Activated CD4-positive, alpha-beta T cell treated with anti-CD3 and anti-CD28 coated beads, Interleukin-2, amount 10 ng/mL, durations not matched to agents 7 days and 5 days (primary cell): ENCODE measurements around the gene IGFBP1. TPM values are rescaled to one million over a fixed set of nuclear protein-coding genes. Genes with fewer than 3 reads are reported as not detected.
"Not testable (repeated sequence)": the region's sequence is repeated elsewhere in the genome, so short reads cannot be mapped to it uniquely, and the experiment has no call there.

Experiments
- CTCF ChIA-PET: fragments of 350-600 bp; sonication (Branson Sonifier 250); formaldehyde crosslinking; loops from one replicate; lab custom pipeline; 2021; ENCODE audit warnings: antibody characterized with exemption; lab: Charles Lee
- POLR2A ChIA-PET: fragments of 350-600 bp; sonication (Branson Sonifier 250); formaldehyde crosslinking; loops from one replicate; lab custom pipeline; 2021; ENCODE audit warnings: antibody characterized with exemption; lab: Charles Lee
- DNase-seq: peaks from one replicate; pipeline ENCODE4 v3.0.0-alpha.2; 2020
- H3K27ac Mint-ChIP-seq: one replicate; pipeline ENCODE4 v1.8.0; 2021; ENCODE audit warnings: mild to moderate bottlenecking, moderate library complexity, mixed read lengths
- H3K27me3 Mint-ChIP-seq: one replicate; pipeline ENCODE4 v1.8.0; 2021; ENCODE audit warnings: mixed read lengths
- H3K36me3 Mint-ChIP-seq: one replicate; pipeline ENCODE4 v1.8.0; 2021; ENCODE audit warnings: low read depth, mixed read lengths
- H3K4me1 Mint-ChIP-seq: one replicate; pipeline ENCODE4 v1.8.0; 2021; ENCODE audit warnings: mixed read lengths
- H3K4me3 Mint-ChIP-seq: one replicate; pipeline ENCODE4 v1.8.0; 2021; ENCODE audit warnings: mild to moderate bottlenecking, moderate library complexity, mixed read lengths
- H3K9me3 Mint-ChIP-seq: one replicate; pipeline ENCODE4 v1.8.0; 2021; ENCODE audit warnings: mixed read lengths
- total RNA-seq, 2 experiments: library from RNA; stranded (reverse); gene quantifications; one replicate each; pipeline ENCODE4 v1.2.3, GENCODE V29; 2021

Gene IGFBP1
- total RNA-seq = not detected

GRCh38 chr7:45888185-45888992, at the start of gene IGFBP1:
IGFBP1 (plus strand) TSS chr7:45888488; CDS start chr7:45888653, 165 bp downstream.
- H3K4me3 Mint-ChIP-seq = peak within 1 kb of the TSS; percentile 45
- no peak for DNase-seq
- no peaks in the 10 kb centered on the region for H3K9me3 Mint-ChIP-seq
- peaks cover 48% of the 10 kb centered on the region for H3K27me3 Mint-ChIP-seq
- ChIA-PET CTCF (no interaction called here), POLR2A (no interaction called here)
- H3K36me3 Mint-ChIP-seq = no peaks in the 10 kb centered on the region
- no peaks in the 10 kb centered on the region for H3K4me1 Mint-ChIP-seq
- H3K27ac Mint-ChIP-seq = no peak within 1 kb of the TSS

GRCh38 chr7:45838852-45839251, 49.4 kb upstream of the IGFBP1 start:
- H3K4me3 Mint-ChIP-seq, CTCF ChIA-PET, H3K36me3 Mint-ChIP-seq: not testable (repeated sequence)

GRCh38 chr7:45841926-45842717, 46.2 kb upstream of the IGFBP1 start:
- H3K27me3 Mint-ChIP-seq, POLR2A ChIA-PET, H3K4me1 Mint-ChIP-seq, CTCF ChIA-PET, H3K36me3 Mint-ChIP-seq, H3K4me3 Mint-ChIP-seq, H3K27ac Mint-ChIP-seq, H3K9me3 Mint-ChIP-seq, DNase-seq: not testable (repeated sequence)

More at GRCh38 chr7:45838852-45839251, 49.4 kb upstream of the IGFBP1 start:
- H3K27ac Mint-ChIP-seq, H3K27me3 Mint-ChIP-seq, DNase-seq, H3K9me3 Mint-ChIP-seq, H3K4me1 Mint-ChIP-seq, POLR2A ChIA-PET: not testable (repeated sequence)

GRCh38 chr7:45846536-45846935, 41.8 kb upstream of the IGFBP1 start:
- H3K4me1 Mint-ChIP-seq, DNase-seq, POLR2A ChIA-PET, H3K9me3 Mint-ChIP-seq, H3K4me3 Mint-ChIP-seq, CTCF ChIA-PET, H3K27me3 Mint-ChIP-seq, H3K36me3 Mint-ChIP-seq, H3K27ac Mint-ChIP-seq: not testable (repeated sequence)

- H3K4me3 Mint-ChIP-seq, H3K4me1 Mint-ChIP-seq, H3K9me3 Mint-ChIP-seq, H3K36me3 Mint-ChIP-seq, H3K27ac Mint-ChIP-seq, H3K27me3 Mint-ChIP-seq, DNase-seq, POLR2A ChIA-PET, CTCF ChIA-PET: not testable (repeated sequence)
Observed at GRCh38 chr7:45848734-45849133, 39.6 kb upstream of the IGFBP1 start.

- DNase-seq, POLR2A ChIA-PET, H3K36me3 Mint-ChIP-seq, H3K9me3 Mint-ChIP-seq, H3K4me3 Mint-ChIP-seq, H3K27me3 Mint-ChIP-seq, CTCF ChIA-PET, H3K27ac Mint-ChIP-seq, H3K4me1 Mint-ChIP-seq: not testable (repeated sequence)
Observed at GRCh38 chr7:45852984-45853383, 35.3 kb upstream of the IGFBP1 start.

GRCh38 chr7:45853491-45853890, 34.8 kb upstream of the IGFBP1 start:
- H3K4me3 Mint-ChIP-seq, DNase-seq, H3K36me3 Mint-ChIP-seq, H3K4me1 Mint-ChIP-seq, CTCF ChIA-PET, H3K27ac Mint-ChIP-seq, H3K27me3 Mint-ChIP-seq, H3K9me3 Mint-ChIP-seq: not testable (repeated sequence)
- POLR2A ChIA-PET = interaction anchor here (0.6 kb wide), 1 partner anchor 92 kb away, joined by 5 read pairs; no protein-coding TSS in a partner anchor

GRCh38 chr7:45855680-45856079, 32.6 kb upstream of the IGFBP1 start:
- H3K27me3 Mint-ChIP-seq, DNase-seq, H3K4me3 Mint-ChIP-seq, CTCF ChIA-PET, H3K4me1 Mint-ChIP-seq, H3K9me3 Mint-ChIP-seq, H3K36me3 Mint-ChIP-seq, POLR2A ChIA-PET, H3K27ac Mint-ChIP-seq: not testable (repeated sequence)

- H3K27me3 Mint-ChIP-seq, H3K36me3 Mint-ChIP-seq, H3K9me3 Mint-ChIP-seq, H3K4me3 Mint-ChIP-seq, DNase-seq, H3K4me1 Mint-ChIP-seq, POLR2A ChIA-PET, H3K27ac Mint-ChIP-seq: not testable (repeated sequence)
- CTCF ChIA-PET = interaction anchor here (1.5 kb wide), 1 partner anchor 193 kb away, joined by 5 read pairs; no protein-coding TSS in a partner anchor
Observed at GRCh38 chr7:45856888-45857287, 31.4 kb upstream of the IGFBP1 start.

- no peaks in the 10 kb centered on the region for H3K9me3 Mint-ChIP-seq
- no peak overlapping the region for H3K27ac Mint-ChIP-seq
- CTCF ChIA-PET = interaction anchor here (1.5 kb wide), 1 partner anchor 9 kb away, joined by 5 read pairs; no protein-coding TSS in a partner anchor
- H3K27me3 Mint-ChIP-seq = peaks cover 8% of the 10 kb centered on the region
- POLR2A ChIA-PET = no interaction called here
- no peak overlapping the region for H3K4me3 Mint-ChIP-seq
- DNase-seq = no peak
- H3K4me1 Mint-ChIP-seq = no peaks in the 10 kb centered on the region
- H3K36me3 Mint-ChIP-seq = no peaks in the 10 kb centered on the region
Observed at GRCh38 chr7:45863715-45864114, 24.6 kb upstream of the IGFBP1 start.

GRCh38 chr7:45865594-45866410, 22.5 kb upstream of the IGFBP1 start:
- DNase-seq = no peak
- ChIA-PET CTCF (no interaction called here), POLR2A (no interaction called here)
- no peak overlapping the region for H3K4me3 Mint-ChIP-seq
- H3K27me3 Mint-ChIP-seq = peaks cover 9% of the 10 kb centered on the region
- no peaks in the 10 kb centered on the region for H3K9me3 Mint-ChIP-seq
- no peaks in the 10 kb centered on the region for H3K36me3 Mint-ChIP-seq
- no peak overlapping the region for H3K27ac Mint-ChIP-seq
- H3K4me1 Mint-ChIP-seq = no peaks in the 10 kb centered on the region

GRCh38 chr7:45867471-45867870, 20.8 kb upstream of the IGFBP1 start:
- CTCF ChIA-PET = no interaction called here
- DNase-seq = no peak
- POLR2A ChIA-PET = no interaction called here
- no peaks in the 10 kb centered on the region for H3K9me3 Mint-ChIP-seq
- H3K27ac Mint-ChIP-seq = no peak overlapping the region
- H3K4me3 Mint-ChIP-seq = no peak overlapping the region
- peaks cover 7% of the 10 kb centered on the region for H3K27me3 Mint-ChIP-seq
- no peaks in the 10 kb centered on the region for H3K4me1 Mint-ChIP-seq
- H3K36me3 Mint-ChIP-seq = no peaks in the 10 kb centered on the region

GRCh38 chr7:45869426-45869825, 18.9 kb upstream of the IGFBP1 start:
- Mint-ChIP-seq H3K27ac (no peak overlapping the region), H3K36me3 (no peaks in the 10 kb centered on the region), H3K4me3 (no peak overlapping the region), H3K27me3 (peaks cover 7% of the 10 kb centered on the region), H3K9me3 (no peaks in the 10 kb centered on the region), H3K4me1 (no peaks in the 10 kb centered on the region)
- DNase-seq = no peak
- POLR2A ChIA-PET = no interaction called here
- CTCF ChIA-PET = no interaction called here
